RWPE2 (cell line): Measurements from ENCODE around the gene ZNF382.

Experiments used
- ATAC-seq: fragments of 200-7000 bp; cut with Tn5 transposase; 3 replicates; pipeline ENCODE4 v1.9.1; 2021; ENCODE audit warnings: low read depth
- DNase-seq: peaks from one replicate; pipeline ENCODE4 v3.0.0-alpha.2; 2020; ENCODE audit warnings: low spot score
- H3K27ac ChIP-seq: fragments of 450-650 bp; 2 replicates; pipeline ENCODE4 v1.5.1; 2017; ENCODE audit warnings: mild to moderate bottlenecking; ENCODE audit not compliant: poor library complexity, severe bottlenecking
- H3K27me3 ChIP-seq: fragments of 250-450 bp; sonication (Bioruptor Pico); 2 replicates; pipeline ENCODE4 v1.5.1; 2021; ENCODE audit warnings: mild to moderate bottlenecking, moderate library complexity; ENCODE audit not compliant: insufficient read depth, poor library complexity, severe bottlenecking
- H3K36me3 ChIP-seq: fragments of 250-450 bp; sonication (Bioruptor Pico); 2 replicates; pipeline ENCODE4 v1.5.1; 2020; ENCODE audit warnings: low read depth, mild to moderate bottlenecking, moderate library complexity
- H3K4me1 ChIP-seq: fragments of 250-450 bp; sonication (Bioruptor Pico); 2 replicates; pipeline ENCODE4 v1.5.1; 2021; ENCODE audit warnings: mild to moderate bottlenecking, moderate library complexity; ENCODE audit not compliant: insufficient read depth, poor library complexity, severe bottlenecking
- H3K4me3 ChIP-seq: fragments of 250-450 bp; sonication (Bioruptor Pico); 2 replicates; pipeline ENCODE4 v1.5.1; 2021; ENCODE audit warnings: mild to moderate bottlenecking, moderate library complexity; ENCODE audit not compliant: severe bottlenecking
- H3K9me3 ChIP-seq: fragments of 250-450 bp; sonication (Bioruptor Pico); 2 replicates; pipeline ENCODE4 v1.5.1; 2021; ENCODE audit warnings: mild to moderate bottlenecking, moderate library complexity; ENCODE audit not compliant: severe bottlenecking
- TF ChIP-seq, protein P1 (sequence below): fragments of 450-650 bp; IDR thresholded peaks from one replicate; pipeline ENCODE4 v1.5.1; 2017; ENCODE audit warnings: mild to moderate bottlenecking, moderate library complexity; ENCODE audit not compliant: poor library complexity, severe bottlenecking

ZNF382 gene

DNA sequence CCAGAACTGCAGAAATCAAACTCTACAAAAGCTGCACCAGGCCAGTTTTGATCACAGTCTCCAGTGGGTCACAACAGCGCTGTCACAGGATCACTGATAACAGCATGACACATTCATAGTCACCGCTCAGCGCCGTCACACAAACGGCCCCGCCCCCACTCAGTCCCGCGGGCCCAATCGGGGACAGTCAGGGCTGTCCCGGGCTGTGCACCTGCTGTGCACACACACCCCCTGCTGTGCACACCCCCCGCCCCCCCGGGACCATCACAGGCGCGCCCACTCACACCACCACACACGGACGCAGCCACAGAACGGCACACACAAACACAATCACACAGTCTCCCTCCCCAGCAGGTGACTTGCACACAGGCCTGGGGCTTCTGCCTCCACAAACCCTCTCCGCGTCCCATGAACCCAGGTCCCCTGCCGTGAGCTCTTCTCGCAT is 435 bp upstream of the ZNF382 start:
- Histone ChIP-seq H3K27ac (no peak overlapping the region), H3K36me3 (no peaks in the 10 kb centered on the region)

DNA sequence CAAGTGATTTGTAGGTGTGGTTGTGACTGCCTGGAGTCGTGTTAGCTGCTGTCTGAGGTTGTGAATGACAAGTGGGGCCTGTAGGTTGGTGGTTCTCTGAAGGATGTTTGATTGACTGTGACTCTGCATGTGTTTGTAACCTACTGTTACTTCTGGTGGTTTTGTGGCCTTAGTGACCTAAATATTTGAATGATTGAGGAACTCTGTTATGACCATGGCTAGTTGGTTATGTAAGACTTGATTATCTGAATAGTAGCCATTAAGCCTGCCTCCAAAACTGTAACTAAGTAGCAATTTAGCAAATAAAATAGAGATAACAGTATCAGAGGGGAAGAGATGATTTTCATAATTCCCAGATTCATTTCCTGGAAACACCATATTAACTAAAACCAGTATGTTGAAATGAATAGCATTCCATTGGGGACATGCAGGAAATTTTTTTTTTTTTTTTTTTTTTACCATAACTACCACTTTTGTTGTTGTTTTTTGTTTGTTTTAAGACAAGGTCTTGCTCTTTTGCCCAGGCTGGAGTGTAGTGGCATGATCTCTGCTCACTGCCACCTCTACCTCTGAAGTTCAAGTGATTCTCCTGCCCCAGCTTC is 865 bp downstream of the ZNF382 start:
- DNase-seq (no peak), ATAC-seq (no peak)
- H3K36me3 ChIP-seq, result no peaks in the 10 kb centered on the region
- TF ChIP-seq, protein P1, sequence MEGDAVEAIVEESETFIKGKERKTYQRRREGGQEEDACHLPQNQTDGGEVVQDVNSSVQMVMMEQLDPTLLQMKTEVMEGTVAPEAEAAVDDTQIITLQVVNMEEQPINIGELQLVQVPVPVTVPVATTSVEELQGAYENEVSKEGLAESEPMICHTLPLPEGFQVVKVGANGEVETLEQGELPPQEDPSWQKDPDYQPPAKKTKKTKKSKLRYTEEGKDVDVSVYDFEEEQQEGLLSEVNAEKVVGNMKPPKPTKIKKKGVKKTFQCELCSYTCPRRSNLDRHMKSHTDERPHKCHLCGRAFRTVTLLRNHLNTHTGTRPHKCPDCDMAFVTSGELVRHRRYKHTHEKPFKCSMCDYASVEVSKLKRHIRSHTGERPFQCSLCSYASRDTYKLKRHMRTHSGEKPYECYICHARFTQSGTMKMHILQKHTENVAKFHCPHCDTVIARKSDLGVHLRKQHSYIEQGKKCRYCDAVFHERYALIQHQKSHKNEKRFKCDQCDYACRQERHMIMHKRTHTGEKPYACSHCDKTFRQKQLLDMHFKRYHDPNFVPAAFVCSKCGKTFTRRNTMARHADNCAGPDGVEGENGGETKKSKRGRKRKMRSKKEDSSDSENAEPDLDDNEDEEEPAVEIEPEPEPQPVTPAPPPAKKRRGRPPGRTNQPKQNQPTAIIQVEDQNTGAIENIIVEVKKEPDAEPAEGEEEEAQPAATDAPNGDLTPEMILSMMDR, result no peak
- no peaks in the 10 kb centered on the region for H3K4me1 ChIP-seq
- no peak overlapping the region for H3K27ac ChIP-seq
- H3K27me3 ChIP-seq, result no peaks in the 10 kb centered on the region
- peaks cover 2% of the 10 kb centered on the region for H3K9me3 ChIP-seq
- peak overlapping the region; percentile 59 for H3K4me3 ChIP-seq

More for the DNA sequence above, 435 bp upstream of the ZNF382 start:
- Histone ChIP-seq H3K4me1 (no peaks in the 10 kb centered on the region), H3K4me3 (peak overlapping the region; percentile 59), H3K9me3 (no peaks in the 10 kb centered on the region), H3K27me3 (no peaks in the 10 kb centered on the region)
- ATAC-seq, result peak; percentile 70
- no peak for DNase-seq
- TF ChIP-seq, protein P1, result no peak

DNA sequence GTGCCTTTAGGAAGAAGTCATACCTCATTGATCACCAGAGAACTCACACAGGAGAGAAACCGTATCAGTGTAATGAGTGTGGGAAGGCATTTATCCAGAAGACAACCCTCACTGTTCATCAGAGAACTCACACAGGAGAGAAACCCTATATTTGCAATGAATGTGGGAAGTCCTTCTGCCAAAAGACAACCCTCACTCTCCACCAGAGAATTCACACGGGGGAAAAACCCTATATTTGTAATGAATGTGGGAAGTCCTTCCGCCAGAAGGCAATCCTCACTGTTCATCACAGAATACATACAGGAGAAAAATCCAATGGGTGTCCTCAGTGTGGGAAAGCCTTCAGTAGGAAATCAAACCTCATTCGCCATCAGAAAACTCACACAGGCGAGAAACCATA is 21.9 kb downstream of the ZNF382 start:
- H3K9me3 ChIP-seq, result peaks cover 22% of the 10 kb centered on the region
- no peak for ATAC-seq

DNA sequence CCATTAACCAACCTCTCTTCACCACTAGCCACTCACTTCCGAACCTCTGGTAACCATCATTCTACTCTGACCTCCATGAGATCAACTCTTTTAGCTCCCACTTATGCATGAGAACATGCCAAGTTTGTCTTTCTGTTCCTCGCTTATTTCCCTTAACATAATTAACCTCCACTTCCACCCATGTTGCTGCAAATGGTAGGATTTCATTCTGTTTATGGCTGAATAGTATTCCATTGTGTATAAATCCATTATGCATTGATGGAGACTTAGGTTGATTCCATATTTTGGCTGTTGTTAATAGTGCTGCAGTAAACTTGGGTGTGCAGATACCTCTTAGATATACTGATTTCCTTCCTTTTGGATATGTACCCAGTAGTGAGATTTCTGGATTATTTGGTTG is 30.2 kb downstream of the ZNF382 start:
- H3K27ac ChIP-seq, result no peak overlapping the region
- ATAC-seq, result no peak
- H3K36me3 ChIP-seq, result peaks cover 9% of the 10 kb centered on the region
- DNase-seq, result no peak
- no peak overlapping the region for H3K4me3 ChIP-seq
- no peaks in the 10 kb centered on the region for H3K4me1 ChIP-seq
- no peaks in the 10 kb centered on the region for H3K27me3 ChIP-seq
- H3K9me3 ChIP-seq, result peaks cover 28% of the 10 kb centered on the region
- TF ChIP-seq, protein P1, result no peak

More for the DNA sequence above, 21.9 kb downstream of the ZNF382 start:
- TF ChIP-seq, protein P1, result no peak
- H3K27me3 ChIP-seq, result no peaks in the 10 kb centered on the region
- H3K36me3 ChIP-seq, result peaks cover 9% of the 10 kb centered on the region
- H3K4me1 ChIP-seq, result no peaks in the 10 kb centered on the region
- no peak overlapping the region for H3K4me3 ChIP-seq
- DNase-seq, result no peak
- no peak overlapping the region for H3K27ac ChIP-seq

DNA sequence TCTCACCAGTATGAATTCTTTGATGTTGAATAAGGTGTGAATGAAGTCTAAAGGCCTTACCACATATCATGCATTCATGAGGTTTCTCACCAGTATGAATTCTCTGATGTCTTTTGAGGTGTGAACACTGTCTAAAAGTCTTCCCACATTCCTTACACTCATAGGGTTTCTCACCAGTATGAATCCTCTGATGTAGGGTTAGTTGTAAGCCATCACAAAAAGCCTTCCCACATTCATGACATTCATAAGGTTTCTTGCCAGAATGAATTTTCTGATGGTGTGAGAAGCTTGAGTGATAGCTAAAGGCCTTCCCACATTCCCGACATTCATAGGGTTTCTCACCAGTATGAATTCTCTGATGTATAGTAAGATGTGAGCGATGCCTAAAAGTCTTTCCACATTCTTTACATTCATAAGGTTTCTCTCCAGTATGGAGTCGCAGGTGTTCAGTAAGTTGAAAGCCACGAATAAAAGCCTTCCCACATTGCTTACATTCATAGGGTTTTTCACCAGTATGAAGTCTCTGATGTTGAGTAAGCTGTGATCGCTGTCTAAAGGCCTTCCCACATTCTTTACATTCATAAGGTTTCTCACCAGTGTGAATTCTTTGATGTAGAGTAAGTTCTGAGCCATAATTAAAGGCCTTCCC is 33.9 kb downstream of the ZNF382 start:
- H3K4me1 ChIP-seq, result no peaks in the 10 kb centered on the region
- no peak overlapping the region for H3K4me3 ChIP-seq
- TF ChIP-seq, protein P1, result no peak
- H3K27ac ChIP-seq, result no peak overlapping the region
- peaks cover 35% of the 10 kb centered on the region for H3K9me3 ChIP-seq
- DNase-seq, result no peak
- ATAC-seq, result no peak
- H3K27me3 ChIP-seq, result no peaks in the 10 kb centered on the region
- peaks cover 9% of the 10 kb centered on the region for H3K36me3 ChIP-seq
